ENCODE results near the gene ZNF692.

GRCh38 chr1:248862695-248862997, 3.8 kb upstream of the ZNF692 start:
- TF ChIP-seq POLR2AphosphoS5 (IDR thresholded peaks at IDR 0.05; ENCODE audit: low read depth, low read length) (no peak), TAF1 (IDR thresholded peaks at IDR 0.05; ENCODE audit: borderline replicate concordance, insufficient read depth, low read length) (no peak)
